ENCODE measurements around the gene HTR7. TPM values are rescaled to one million over a fixed set of nuclear protein-coding genes. Genes with fewer than 3 reads are reported as not detected.
A peak's percentile ranks its signal among the peaks of the same experiment; 100 is the strongest.

The HTR7 gene
- total and polyA plus RNA-seq, 3 experiments from 2014 or later: not detected

- DNase-seq: no peak
- no peak overlapping the region for H3K27ac ChIP-seq (ENCODE audit: low read depth, low read length)
- H3K27ac Mint-ChIP-seq: peak overlapping the region in 1 of 8 donors; percentile 70
- no peak overlapping the region for H3K4me3 ChIP-seq (ENCODE audit: low read length)
- H3K27me3 Mint-ChIP-seq: peaks cover 2 to 3% of the 10 kb centered on the region in 2 donors
- H3K4me3 Mint-ChIP-seq: no peak overlapping the region
- no peaks in the 10 kb centered on the region for H3K36me3 ChIP-seq (ENCODE audit: insufficient read depth, low read length)
- H3K9me3 ChIP-seq (ENCODE audit: low read length): no peaks in the 10 kb centered on the region
- no peaks in the 10 kb centered on the region for H3K9me3 Mint-ChIP-seq
- H3K4me1 Mint-ChIP-seq: peaks cover 9 to 13% (median 11%) of the 10 kb centered on the region in 3 donors
- no peaks in the 10 kb centered on the region for H3K27me3 ChIP-seq (ENCODE audit: insufficient read depth, low read length, poor library complexity, severe bottlenecking)
- H3K4me1 ChIP-seq (ENCODE audit: insufficient read depth, low read length): peaks cover 8% of the 10 kb centered on the region
- ChIA-PET POLR2A (no interaction called here), CTCF (interaction anchor here (1.1 kb wide), 1 partner anchor 24 kb away, joined by 3 read pairs; no protein-coding TSS in a partner anchor)
- no peaks in the 10 kb centered on the region for H3K36me3 Mint-ChIP-seq
These were observed 135.0 kb downstream of the HTR7 start for GRCh38 chr10:90722832-90723231.

- Histone ChIP-seq H3K9me3 (ENCODE audit: low read length) (no peaks in the 10 kb centered on the region), H3K4me1 (ENCODE audit: insufficient read depth, low read length) (no peaks in the 10 kb centered on the region), H3K27ac (ENCODE audit: low read depth, low read length) (no peak overlapping the region), H3K4me3 (ENCODE audit: low read length) (no peak overlapping the region), H3K36me3 (ENCODE audit: insufficient read depth, low read length) (no peaks in the 10 kb centered on the region), H3K27me3 (ENCODE audit: insufficient read depth, low read length, poor library complexity, severe bottlenecking) (no peaks in the 10 kb centered on the region)
- no peaks in the 10 kb centered on the region for H3K36me3 Mint-ChIP-seq
- H3K27ac Mint-ChIP-seq: no peak overlapping the region
- peaks cover under 1 to 2% (median under 1%) of the 10 kb centered on the region in 3 donors for H3K4me1 Mint-ChIP-seq
- CTCF ChIA-PET: no interaction called here
- POLR2A ChIA-PET: no interaction called here
- H3K27me3 Mint-ChIP-seq: peaks cover 2 to 7% of the 10 kb centered on the region in 2 donors
- peaks cover 0 to 1% (median 0%) of the 10 kb centered on the region in 5 donors for H3K9me3 Mint-ChIP-seq
- DNase-seq: no peak
- no peak overlapping the region for H3K4me3 Mint-ChIP-seq
These were observed 139.7 kb downstream of the HTR7 start for GRCh38 chr10:90718182-90718581.

- no peak for DNase-seq
- H3K36me3 Mint-ChIP-seq: no peaks in the 10 kb centered on the region
- H3K36me3 ChIP-seq (ENCODE audit: insufficient read depth, low read length): no peaks in the 10 kb centered on the region
- H3K4me1 Mint-ChIP-seq: no peaks in the 10 kb centered on the region
- no peak overlapping the region for H3K27ac ChIP-seq (ENCODE audit: low read depth, low read length)
- no peaks in the 10 kb centered on the region for H3K27me3 ChIP-seq (ENCODE audit: insufficient read depth, low read length, poor library complexity, severe bottlenecking)
- H3K27me3 Mint-ChIP-seq: peaks cover 0 to 7% of the 10 kb centered on the region in 2 donors
- H3K4me3 Mint-ChIP-seq: no peak overlapping the region
- peaks cover 0 to 1% (median 0%) of the 10 kb centered on the region in 5 donors for H3K9me3 Mint-ChIP-seq
- no peak overlapping the region for H3K4me3 ChIP-seq (ENCODE audit: low read length)
- no peaks in the 10 kb centered on the region for H3K4me1 ChIP-seq (ENCODE audit: insufficient read depth, low read length)
- ChIA-PET POLR2A (no interaction called here), CTCF (no interaction called here)
- no peak overlapping the region for H3K27ac Mint-ChIP-seq
- no peaks in the 10 kb centered on the region for H3K9me3 ChIP-seq (ENCODE audit: low read length)
These were observed 145.3 kb downstream of the HTR7 start for GRCh38 chr10:90712529-90712928.

- Histone ChIP-seq H3K36me3 (ENCODE audit: insufficient read depth, low read length) (no peaks in the 10 kb centered on the region), H3K27ac (ENCODE audit: low read depth, low read length) (no peak overlapping the region), H3K9me3 (ENCODE audit: low read length) (no peaks in the 10 kb centered on the region), H3K4me3 (ENCODE audit: low read length) (no peak overlapping the region), H3K27me3 (ENCODE audit: insufficient read depth, low read length, poor library complexity, severe bottlenecking) (no peaks in the 10 kb centered on the region), H3K4me1 (ENCODE audit: insufficient read depth, low read length) (no peaks in the 10 kb centered on the region)
- Mint-ChIP-seq H3K4me3 (no peak overlapping the region), H3K27me3 (peaks cover 1 to 3% of the 10 kb centered on the region in 2 donors), H3K36me3 (no peaks in the 10 kb centered on the region), H3K9me3 (no peaks in the 10 kb centered on the region), H3K4me1 (no peaks in the 10 kb centered on the region), H3K27ac (no peak overlapping the region)
- ChIA-PET POLR2A (no interaction called here), CTCF (no interaction called here)
- no peak for DNase-seq
These were observed 148.1 kb downstream of the HTR7 start for GRCh38 chr10:90709727-90710126.

GRCh38 chr10:90707657-90708056, 150.2 kb downstream of the HTR7 start:
- H3K9me3 ChIP-seq (ENCODE audit: low read length): no peaks in the 10 kb centered on the region
- Mint-ChIP-seq H3K27ac (no peak overlapping the region), H3K4me1 (no peaks in the 10 kb centered on the region), H3K36me3 (no peaks in the 10 kb centered on the region), H3K27me3 (peaks cover 1 to 16% of the 10 kb centered on the region in 2 donors), H3K9me3 (no peaks in the 10 kb centered on the region), H3K4me3 (no peak overlapping the region)
- ChIA-PET POLR2A (no interaction called here), CTCF (no interaction called here)
- H3K27ac ChIP-seq (ENCODE audit: low read depth, low read length): no peak overlapping the region
- H3K27me3 ChIP-seq (ENCODE audit: insufficient read depth, low read length, poor library complexity, severe bottlenecking): no peaks in the 10 kb centered on the region
- no peaks in the 10 kb centered on the region for H3K4me1 ChIP-seq (ENCODE audit: insufficient read depth, low read length)
- H3K36me3 ChIP-seq (ENCODE audit: insufficient read depth, low read length): no peaks in the 10 kb centered on the region
- no peak overlapping the region for H3K4me3 ChIP-seq (ENCODE audit: low read length)
- DNase-seq: no peak

GRCh38 chr10:90701428-90701827, 156.4 kb downstream of the HTR7 start:
- no peak for DNase-seq
- H3K27ac Mint-ChIP-seq: no peak overlapping the region
- H3K9me3 ChIP-seq (ENCODE audit: low read length): no peaks in the 10 kb centered on the region
- peaks cover 0 to 13% of the 10 kb centered on the region in 2 donors for H3K27me3 Mint-ChIP-seq
- POLR2A ChIA-PET: no interaction called here
- no peaks in the 10 kb centered on the region for H3K36me3 ChIP-seq (ENCODE audit: insufficient read depth, low read length)
- H3K27ac ChIP-seq (ENCODE audit: low read depth, low read length): no peak overlapping the region
- H3K4me1 ChIP-seq (ENCODE audit: insufficient read depth, low read length): no peaks in the 10 kb centered on the region
- no peak overlapping the region for H3K4me3 Mint-ChIP-seq
- H3K9me3 Mint-ChIP-seq: no peaks in the 10 kb centered on the region
- H3K36me3 Mint-ChIP-seq: no peaks in the 10 kb centered on the region
- no peak overlapping the region for H3K4me3 ChIP-seq (ENCODE audit: low read length)
- H3K27me3 ChIP-seq (ENCODE audit: insufficient read depth, low read length, poor library complexity, severe bottlenecking): no peaks in the 10 kb centered on the region
- H3K4me1 Mint-ChIP-seq: no peaks in the 10 kb centered on the region
- CTCF ChIA-PET: no interaction called here

DNA sequence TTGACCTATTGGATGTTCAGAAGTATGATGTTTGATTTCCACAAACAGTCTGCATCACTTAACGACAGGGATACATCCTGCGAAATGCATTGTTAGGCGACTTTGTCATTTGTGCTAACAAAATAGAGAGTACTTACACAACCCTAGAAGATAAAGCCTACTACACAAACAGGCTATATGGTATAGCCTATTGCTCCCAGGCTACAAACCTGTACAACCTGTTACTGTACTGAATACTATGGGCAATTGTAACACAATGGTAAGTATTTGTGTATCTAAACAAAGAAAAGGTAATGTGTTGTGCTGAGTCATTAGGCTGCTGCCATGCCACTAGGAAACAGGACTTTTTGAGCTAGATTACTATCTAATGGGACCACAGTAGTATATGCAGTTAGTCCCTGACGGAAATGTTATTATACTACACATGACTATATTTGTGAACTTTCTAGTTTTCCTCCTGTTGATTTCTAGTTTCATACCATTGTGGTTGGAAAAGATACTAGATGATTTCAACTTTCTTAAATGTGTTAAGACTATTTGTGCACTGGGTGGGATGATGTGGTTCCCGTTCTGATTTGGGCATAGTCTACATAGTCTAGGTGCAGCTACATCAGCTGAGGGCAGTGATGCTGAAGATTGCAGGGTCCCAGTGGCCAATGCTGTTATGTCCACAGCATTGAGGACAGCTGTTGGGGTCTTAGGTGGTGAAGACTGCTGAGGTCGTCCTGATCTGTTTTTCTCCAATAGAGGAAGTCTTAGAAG, 161.7 kb downstream of the HTR7 start:
- Mint-ChIP-seq H3K4me1 (no peaks in the 10 kb centered on the region), H3K36me3 (no peaks in the 10 kb centered on the region), H3K27me3 (peaks cover 0 to 2% of the 10 kb centered on the region in 2 donors), H3K9me3 (no peaks in the 10 kb centered on the region), H3K27ac (no peak overlapping the region), H3K4me3 (no peak overlapping the region)
- H3K27me3 ChIP-seq (ENCODE audit: insufficient read depth, low read length, poor library complexity, severe bottlenecking): no peaks in the 10 kb centered on the region
- no peaks in the 10 kb centered on the region for H3K36me3 ChIP-seq (ENCODE audit: insufficient read depth, low read length)
- H3K4me3 ChIP-seq (ENCODE audit: low read length): no peak overlapping the region
- H3K27ac ChIP-seq (ENCODE audit: low read depth, low read length): no peak overlapping the region
- POLR2A ChIA-PET: no interaction called here
- H3K4me1 ChIP-seq (ENCODE audit: insufficient read depth, low read length): no peaks in the 10 kb centered on the region
- H3K9me3 ChIP-seq (ENCODE audit: low read length): no peaks in the 10 kb centered on the region
- CTCF ChIA-PET: no interaction called here
- DNase-seq: no peak
